Neutrophil (primary cell): ENCODE measurements around the gene ALG1.

Experiments
- H3K27ac ChIP-seq: fragments of 200-600 bp; sonication (generic); 2 replicates; pipeline ENCODE4 v1.5.1; 2016; ENCODE audit warnings: mild to moderate bottlenecking, moderate library complexity
- H3K27me3 ChIP-seq: fragments of 200-600 bp; sonication (generic); 2 replicates; pipeline ENCODE4 v1.6.0; 2016; ENCODE audit warnings: mild to moderate bottlenecking
- H3K36me3 ChIP-seq: fragments of 200-600 bp; sonication (generic); 2 replicates; pipeline ENCODE4 v1.5.1; 2017
- H3K4me1 ChIP-seq, 2 experiments: fragments of 200-600 bp in 1 of 2; sonication (generic) in 1 of 2; 1 replicate in 1 of 2; 2 replicates in 1 of 2; pipeline versions ENCODE4 v1.5.1 to v1.6.1; 2013 to 2016; ENCODE audit warnings: low read depth in 1 of 2, low read length in 1 of 2, mild to moderate bottlenecking in 1 of 2, moderate library complexity in 1 of 2; ENCODE audit not compliant: control insufficient read depth in 1 of 2, insufficient read depth in 1 of 2
- H3K4me3 ChIP-seq, 2 experiments: fragments of 200-600 bp in 1 of 2; sonication (generic) in 1 of 2; 1 replicate in 1 of 2; 2 replicates in 1 of 2; pipeline ENCODE4 v1.5.1; 2013 to 2016; ENCODE audit warnings: low read depth in 1 of 2, low read length in 1 of 2, mild to moderate bottlenecking in 1 of 2, moderate library complexity in 1 of 2
- H3K9me3 ChIP-seq: fragments of 200-600 bp; sonication (generic); 2 replicates; pipeline ENCODE4 v1.5.1; 2016
- TF ChIP-seq, protein P1 (sequence below): fragments of 200-600 bp; sonication (generic); IDR thresholded peaks from 2 replicates; pipeline ENCODE4 v1.5.1; 2016; ENCODE audit warnings: antibody characterized with exemption

The ALG1 gene

DNA sequence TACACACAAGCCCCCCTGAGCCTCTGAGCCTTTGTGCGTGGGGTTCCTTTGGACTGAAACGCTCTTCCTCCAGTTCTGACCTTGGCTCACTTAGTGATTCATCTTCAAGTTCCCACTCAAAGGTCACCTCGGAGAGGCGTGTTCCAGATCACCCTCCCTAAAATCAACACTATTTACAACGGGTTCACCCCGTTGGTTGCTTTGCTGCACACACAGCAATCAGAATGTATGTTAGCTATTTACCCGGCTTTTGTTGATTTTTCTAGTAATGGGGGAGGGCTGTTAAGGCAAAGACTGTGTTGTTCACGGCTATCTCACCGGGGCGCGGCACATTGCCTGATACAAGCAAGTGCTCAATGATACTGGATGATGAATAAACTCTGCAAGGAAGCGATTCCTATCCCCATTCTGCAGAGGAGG lies 38.9 kb upstream of the ALG1 start:
- TF ChIP-seq, protein P1, sequence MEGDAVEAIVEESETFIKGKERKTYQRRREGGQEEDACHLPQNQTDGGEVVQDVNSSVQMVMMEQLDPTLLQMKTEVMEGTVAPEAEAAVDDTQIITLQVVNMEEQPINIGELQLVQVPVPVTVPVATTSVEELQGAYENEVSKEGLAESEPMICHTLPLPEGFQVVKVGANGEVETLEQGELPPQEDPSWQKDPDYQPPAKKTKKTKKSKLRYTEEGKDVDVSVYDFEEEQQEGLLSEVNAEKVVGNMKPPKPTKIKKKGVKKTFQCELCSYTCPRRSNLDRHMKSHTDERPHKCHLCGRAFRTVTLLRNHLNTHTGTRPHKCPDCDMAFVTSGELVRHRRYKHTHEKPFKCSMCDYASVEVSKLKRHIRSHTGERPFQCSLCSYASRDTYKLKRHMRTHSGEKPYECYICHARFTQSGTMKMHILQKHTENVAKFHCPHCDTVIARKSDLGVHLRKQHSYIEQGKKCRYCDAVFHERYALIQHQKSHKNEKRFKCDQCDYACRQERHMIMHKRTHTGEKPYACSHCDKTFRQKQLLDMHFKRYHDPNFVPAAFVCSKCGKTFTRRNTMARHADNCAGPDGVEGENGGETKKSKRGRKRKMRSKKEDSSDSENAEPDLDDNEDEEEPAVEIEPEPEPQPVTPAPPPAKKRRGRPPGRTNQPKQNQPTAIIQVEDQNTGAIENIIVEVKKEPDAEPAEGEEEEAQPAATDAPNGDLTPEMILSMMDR, result no peak
- Histone ChIP-seq H3K9me3 (no peaks in the 10 kb centered on the region), H3K4me1 (peaks cover 12 to 16% of the 10 kb centered on the region in 2 experiments), H3K4me3 (peak overlapping the region; percentile 72 to 79), H3K27me3 (peaks cover 9% of the 10 kb centered on the region), H3K36me3 (peaks cover 6% of the 10 kb centered on the region), H3K27ac (no peak overlapping the region)

DNA sequence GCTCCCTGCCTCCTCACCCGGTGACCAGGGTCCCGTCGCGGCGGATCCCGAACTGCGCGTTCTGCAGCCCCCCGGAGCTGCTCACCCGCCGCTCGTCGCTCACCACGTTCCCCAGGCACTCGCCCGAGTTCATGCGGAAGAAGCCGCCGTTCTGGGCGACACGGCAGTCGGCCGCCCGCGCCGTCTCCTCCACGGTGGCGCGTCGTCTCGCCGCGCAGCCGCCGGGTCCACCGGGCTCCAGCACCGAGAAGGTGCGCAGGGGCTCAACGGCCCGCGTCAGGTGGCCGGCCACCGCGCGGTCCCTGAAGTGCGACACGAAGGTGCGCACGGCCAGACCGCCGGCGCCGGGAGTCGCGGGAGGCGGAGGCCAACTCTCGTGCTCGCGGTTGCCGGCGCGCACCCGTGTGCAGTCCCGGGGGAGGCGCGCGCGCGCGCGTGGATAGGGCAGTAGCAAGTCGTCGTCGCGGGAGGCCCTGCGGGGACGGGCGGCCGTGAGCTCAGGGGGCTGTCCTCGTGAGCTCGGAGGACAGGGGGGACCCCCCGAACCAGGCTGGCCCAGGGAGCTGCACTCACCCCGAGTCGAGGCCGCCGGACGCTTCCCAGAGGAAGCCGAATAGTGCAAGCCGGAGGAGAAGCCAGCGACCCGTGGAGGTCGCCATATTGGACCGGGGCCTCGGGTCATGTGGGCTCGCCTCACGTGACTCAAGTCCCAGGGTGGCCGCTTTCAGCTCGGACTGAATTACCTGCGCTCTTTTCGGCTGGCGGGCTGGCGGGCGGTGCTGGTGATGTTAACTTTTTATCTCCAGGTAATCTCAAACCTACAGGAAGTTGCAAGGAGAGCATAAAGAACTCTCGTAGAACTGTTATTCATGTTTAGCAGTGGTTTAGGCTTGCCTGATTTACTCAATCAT lies 38.1 kb upstream of the ALG1 start, which contains the start of gene NAGPA:
TSS of gene NAGPA (minus strand) at position 680 of the 911 bp plus-strand sequence. CDS start at position 659, 21 bp downstream.
- TF ChIP-seq, protein P1, result no peak
- Histone ChIP-seq H3K27ac (peak within 1 kb of the TSS; percentile 49), H3K27me3 (peaks cover 9% of the 10 kb centered on the region), H3K36me3 (peaks cover 5% of the 10 kb centered on the region), H3K9me3 (no peaks in the 10 kb centered on the region), H3K4me3 (peak within 1 kb of the TSS; percentile 72 to 79), H3K4me1 (peaks cover 12 to 16% of the 10 kb centered on the region in 2 experiments)

- Histone ChIP-seq H3K4me3 (peak overlapping the region; percentile 72 to 79), H3K27me3 (peaks cover 9% of the 10 kb centered on the region), H3K27ac (no peak overlapping the region), H3K4me1 (peaks cover 12 to 16% of the 10 kb centered on the region in 2 experiments), H3K36me3 (no peaks in the 10 kb centered on the region), H3K9me3 (no peaks in the 10 kb centered on the region)
- TF ChIP-seq, protein P1, result no peak
Measured at GRCh38 chr16:5034167-5034523, 37.5 kb upstream of the ALG1 start.

DNA sequence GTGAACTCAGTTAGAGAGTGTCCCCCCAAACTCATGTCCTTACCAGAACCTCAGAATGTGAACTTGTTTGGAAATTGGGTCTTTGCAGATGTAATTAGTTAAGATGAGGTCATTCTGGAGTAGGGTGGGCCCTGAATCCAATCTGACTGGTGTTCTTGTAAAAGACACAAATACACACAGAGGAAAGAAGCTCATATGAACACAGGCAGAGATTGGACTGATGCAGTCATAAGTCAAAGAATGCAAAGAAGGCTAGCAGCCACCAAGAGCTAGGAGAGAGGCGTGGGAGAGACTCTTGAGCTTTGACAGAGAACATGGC lies 35.8 kb upstream of the ALG1 start:
- Histone ChIP-seq H3K4me1 (peaks cover 12 to 16% of the 10 kb centered on the region in 2 experiments), H3K36me3 (no peaks in the 10 kb centered on the region), H3K4me3 (no peak overlapping the region), H3K27me3 (peaks cover 11% of the 10 kb centered on the region), H3K27ac (no peak overlapping the region), H3K9me3 (no peaks in the 10 kb centered on the region)
- TF ChIP-seq, protein P1, result no peak

GRCh38 chr16:5036228-5037156 lies 35.2 kb upstream of the ALG1 start:
- no peak overlapping the region for H3K4me3 ChIP-seq
- peaks cover 12 to 16% of the 10 kb centered on the region in 2 experiments for H3K4me1 ChIP-seq
- TF ChIP-seq, protein P1, result no peak
- no peak overlapping the region for H3K27ac ChIP-seq
- no peaks in the 10 kb centered on the region for H3K9me3 ChIP-seq
- H3K27me3 ChIP-seq, result peaks cover 17% of the 10 kb centered on the region
- H3K36me3 ChIP-seq, result no peaks in the 10 kb centered on the region
